ENCODE results near the gene DKK1.
A peak's percentile ranks its signal among the peaks of the same experiment; 100 is the strongest.

The DKK1 gene

GRCh38 chr10:52280051-52280450 lies 34.0 kb upstream of the DKK1 start:
- no peaks in the 10 kb centered on the region for H3K9me3 ChIP-seq (ENCODE audit: low read depth, low read length)
- H3K4me3 ChIP-seq, result peak overlapping the region; percentile 28; the same call in 1 of the 2 replicates
- H3K36me3 ChIP-seq (ENCODE audit: insufficient read depth, low read length), result no peaks in the 10 kb centered on the region
- DNase-seq (ENCODE audit: low read depth, low spot score), result no peak
- peak overlapping the region; percentile 67 for H3K27ac ChIP-seq
- H3K9ac ChIP-seq (ENCODE audit: insufficient read length), result no peak overlapping the region
- TF ChIP-seq EZH2 (IDR thresholded peaks at IDR 0.05) (no peak), FOXP2 (optimal IDR thresholded peaks at IDR 0.05; ENCODE audit: control extremely low read depth, extremely low read length, insufficient read depth) (no peak), POLR2AphosphoS5 (IDR thresholded peaks at IDR 0.05; ENCODE audit: borderline replicate concordance, low read depth, low read length) (no peak)

DNA sequence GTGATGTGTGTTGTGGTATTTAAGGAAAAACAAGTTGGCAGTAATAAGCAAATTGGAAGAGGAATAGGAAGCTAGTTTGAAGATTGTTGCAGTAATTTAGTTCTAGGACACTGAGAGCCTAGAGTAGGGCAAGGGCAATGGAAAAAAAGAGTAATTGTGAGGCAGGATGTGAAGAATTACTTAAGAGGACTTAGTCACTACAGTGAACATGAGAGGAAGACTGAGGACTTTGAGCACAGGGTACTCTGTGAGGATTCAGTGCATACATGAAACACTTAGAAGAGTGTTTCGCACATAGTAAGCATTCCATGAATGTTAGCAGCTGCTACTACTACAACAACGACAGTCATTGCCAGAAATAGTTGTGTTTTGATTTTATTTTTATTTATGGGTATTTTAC lies 30.9 kb upstream of the DKK1 start:
- H3K27ac ChIP-seq, result no peak overlapping the region
- no peaks in the 10 kb centered on the region for H3K9me3 ChIP-seq (ENCODE audit: low read depth, low read length)
- no peak for TF ChIP-seq POLR2AphosphoS5 (IDR thresholded peaks at IDR 0.05; ENCODE audit: borderline replicate concordance, low read depth, low read length)
- no peak for TF ChIP-seq EZH2 (IDR thresholded peaks at IDR 0.05)
- TF ChIP-seq FOXP2 (optimal IDR thresholded peaks at IDR 0.05; ENCODE audit: control extremely low read depth, extremely low read length, insufficient read depth), result no peak
- no peak overlapping the region for H3K9ac ChIP-seq (ENCODE audit: insufficient read length)
- DNase-seq (ENCODE audit: low read depth, low spot score), result no peak
- no peaks in the 10 kb centered on the region for H3K36me3 ChIP-seq (ENCODE audit: insufficient read depth, low read length)
- no peak overlapping the region for H3K4me3 ChIP-seq

GRCh38 chr10:52284416-52285013 lies 29.6 kb upstream of the DKK1 start:
- no peak overlapping the region for H3K9ac ChIP-seq (ENCODE audit: insufficient read length)
- H3K27ac ChIP-seq, result no peak overlapping the region
- DNase-seq (ENCODE audit: low read depth, low spot score), result no peak
- no peaks in the 10 kb centered on the region for H3K9me3 ChIP-seq (ENCODE audit: low read depth, low read length)
- H3K36me3 ChIP-seq (ENCODE audit: insufficient read depth, low read length), result no peaks in the 10 kb centered on the region
- TF ChIP-seq FOXP2 (optimal IDR thresholded peaks at IDR 0.05; ENCODE audit: control extremely low read depth, extremely low read length, insufficient read depth) (no peak), EZH2 (IDR thresholded peaks at IDR 0.05) (no peak)
- H3K4me3 ChIP-seq, result no peak overlapping the region

DNA sequence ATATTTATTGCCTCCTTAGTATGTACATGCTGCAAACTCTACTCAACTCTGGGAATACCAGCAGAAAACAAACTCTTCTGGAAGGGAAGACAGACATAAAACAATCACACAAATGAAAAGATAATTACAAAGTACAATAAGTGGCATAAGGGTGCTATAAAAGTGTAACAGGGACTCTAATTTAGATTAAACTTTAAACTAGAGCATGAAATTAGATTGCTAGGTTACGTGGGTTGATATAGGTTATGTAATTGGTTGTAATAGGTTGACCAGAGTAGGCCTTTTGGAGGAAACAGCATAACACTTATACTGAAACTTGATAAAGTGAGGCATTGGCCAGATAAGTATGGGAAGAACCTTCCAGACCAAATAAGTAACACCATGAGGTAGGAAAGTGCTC lies 26.2 kb upstream of the DKK1 start:
- Histone ChIP-seq H3K9ac (ENCODE audit: insufficient read length) (no peak overlapping the region), H3K4me3 (no peak overlapping the region), H3K27ac (no peak overlapping the region), H3K36me3 (ENCODE audit: insufficient read depth, low read length) (no peaks in the 10 kb centered on the region), H3K9me3 (ENCODE audit: low read depth, low read length) (no peaks in the 10 kb centered on the region)
- no peak for TF ChIP-seq POLR2AphosphoS5 (IDR thresholded peaks at IDR 0.05; ENCODE audit: borderline replicate concordance, low read depth, low read length)
- no peak for DNase-seq (ENCODE audit: low read depth, low spot score)

- H3K9ac ChIP-seq (ENCODE audit: insufficient read length), result no peak overlapping the region
- no peaks in the 10 kb centered on the region for H3K36me3 ChIP-seq (ENCODE audit: insufficient read depth, low read length)
- no peak overlapping the region for H3K4me3 ChIP-seq
- DNase-seq (ENCODE audit: low read depth, low spot score), result no peak
- TF ChIP-seq FOXP2 (optimal IDR thresholded peaks at IDR 0.05; ENCODE audit: control extremely low read depth, extremely low read length, insufficient read depth) (no peak), POLR2AphosphoS5 (IDR thresholded peaks at IDR 0.05; ENCODE audit: borderline replicate concordance, low read depth, low read length) (no peak), EZH2 (IDR thresholded peaks at IDR 0.05) (no peak)
- H3K9me3 ChIP-seq (ENCODE audit: low read depth, low read length), result no peaks in the 10 kb centered on the region
- H3K27ac ChIP-seq, result no peak overlapping the region
Measured at GRCh38 chr10:52297747-52298146, 16.3 kb upstream of the DKK1 start.

DNA sequence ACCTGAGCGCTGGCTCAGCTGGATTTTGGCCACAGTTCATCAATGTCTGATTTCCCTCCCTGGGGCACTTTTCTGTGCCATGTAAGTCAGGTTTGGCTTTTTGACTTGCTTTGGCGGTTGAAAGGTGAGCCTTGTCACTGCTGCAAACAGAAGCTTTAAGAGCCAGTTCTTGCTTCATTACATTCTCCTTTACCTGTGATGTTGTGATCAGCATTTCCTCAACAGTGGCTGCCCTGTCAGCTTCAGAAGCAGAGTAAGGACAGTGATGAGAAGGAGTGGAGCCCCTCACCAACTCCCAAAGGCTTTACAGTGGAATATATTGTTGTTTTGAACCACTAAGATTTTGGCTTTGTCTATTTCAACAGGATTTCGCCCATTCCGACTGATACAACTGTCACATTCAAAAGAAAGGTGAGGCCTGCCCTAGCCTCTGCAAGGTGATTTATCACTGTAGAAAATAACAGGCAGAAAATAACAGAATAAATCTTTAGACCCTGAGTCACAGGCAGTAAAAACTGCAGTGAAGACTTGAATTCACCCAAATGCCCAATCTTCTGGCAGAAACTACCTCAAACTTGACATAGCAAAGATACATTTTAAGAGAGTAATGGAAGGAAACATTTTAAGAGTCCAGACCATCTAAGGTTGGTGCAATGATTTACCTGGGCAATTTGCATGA lies 13.3 kb upstream of the DKK1 start:
- no peak overlapping the region for H3K4me3 ChIP-seq
- H3K36me3 ChIP-seq (ENCODE audit: insufficient read depth, low read length), result no peaks in the 10 kb centered on the region
- no peaks in the 10 kb centered on the region for H3K9me3 ChIP-seq (ENCODE audit: low read depth, low read length)
- H3K9ac ChIP-seq (ENCODE audit: insufficient read length), result no peak overlapping the region
- DNase-seq (ENCODE audit: low read depth, low spot score), result no peak
- H3K27ac ChIP-seq, result no peak overlapping the region
- TF ChIP-seq EZH2 (IDR thresholded peaks at IDR 0.05), result no peak
- TF ChIP-seq FOXP2 (optimal IDR thresholded peaks at IDR 0.05; ENCODE audit: control extremely low read depth, extremely low read length, insufficient read depth), result no peak
- no peak for TF ChIP-seq POLR2AphosphoS5 (IDR thresholded peaks at IDR 0.05; ENCODE audit: borderline replicate concordance, low read depth, low read length)

DNA sequence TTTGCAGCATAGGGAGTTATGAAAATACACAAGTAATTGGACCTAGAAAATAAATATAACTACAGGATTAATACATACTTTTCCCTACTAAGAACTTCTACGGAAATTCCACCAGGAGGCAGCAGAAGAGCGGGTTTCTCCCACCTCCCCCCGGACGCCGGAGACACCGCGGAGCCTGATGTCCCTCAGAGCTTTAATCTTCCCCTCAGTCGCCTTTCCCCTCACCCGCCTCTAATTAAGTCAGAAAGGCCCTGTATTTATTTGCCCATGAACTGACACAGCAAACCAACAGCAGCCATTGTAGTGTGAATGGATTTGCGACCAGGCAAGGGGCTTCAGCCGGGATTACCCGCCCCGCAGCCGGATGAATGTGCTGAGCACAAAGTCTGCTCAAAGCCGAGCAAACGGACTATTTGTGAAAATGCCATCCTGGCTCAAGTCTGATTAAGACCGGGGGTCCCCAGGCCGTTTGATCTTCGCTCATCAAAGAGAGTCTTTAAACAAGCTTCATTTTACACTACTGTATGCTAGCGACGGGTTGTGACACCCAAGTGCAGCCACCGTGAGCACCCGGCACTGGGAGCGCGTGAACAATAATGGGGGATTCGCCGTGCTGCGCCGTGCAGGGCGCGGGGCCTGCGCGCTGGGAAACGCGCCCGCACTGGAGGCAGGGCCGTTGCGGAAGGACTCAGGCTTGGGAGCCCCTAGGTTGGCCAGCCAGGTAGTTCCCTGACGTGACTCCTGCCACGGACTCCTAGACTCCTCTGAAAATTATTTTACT lies 5.6 kb upstream of the DKK1 start:
- Histone ChIP-seq H3K36me3 (ENCODE audit: insufficient read depth, low read length) (no peaks in the 10 kb centered on the region), H3K27ac (no peak overlapping the region), H3K4me3 (peak overlapping the region; percentile 75), H3K9me3 (ENCODE audit: low read depth, low read length) (no peaks in the 10 kb centered on the region), H3K9ac (ENCODE audit: insufficient read length) (no peak overlapping the region)
- peak; percentile 1 for DNase-seq (ENCODE audit: low read depth, low spot score)
- no peak for TF ChIP-seq EZH2 (IDR thresholded peaks at IDR 0.05)
- TF ChIP-seq FOXP2 (optimal IDR thresholded peaks at IDR 0.05; ENCODE audit: control extremely low read depth, extremely low read length, insufficient read depth), result no peak
- no peak for TF ChIP-seq POLR2AphosphoS5 (IDR thresholded peaks at IDR 0.05; ENCODE audit: borderline replicate concordance, low read depth, low read length)

DNA sequence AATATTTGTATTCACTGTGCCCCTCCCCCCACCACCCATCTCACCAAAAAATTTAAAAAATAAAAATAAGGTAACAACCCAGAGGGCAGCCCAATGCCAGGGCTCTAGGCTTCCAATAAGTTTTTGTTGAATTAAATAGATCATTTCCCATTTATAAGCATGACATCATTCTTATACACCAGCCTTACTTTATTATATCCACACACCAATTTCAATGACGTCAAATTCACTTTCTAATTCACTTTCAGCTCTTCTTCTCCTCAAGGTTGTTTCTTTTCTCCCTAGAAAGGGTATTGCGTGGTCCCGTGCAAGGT lies 1.2 kb upstream of the DKK1 start:
- DNase-seq (ENCODE audit: low read depth, low spot score), result no peak
- no peak for TF ChIP-seq FOXP2 (optimal IDR thresholded peaks at IDR 0.05; ENCODE audit: control extremely low read depth, extremely low read length, insufficient read depth)
- no peak for TF ChIP-seq POLR2AphosphoS5 (IDR thresholded peaks at IDR 0.05; ENCODE audit: borderline replicate concordance, low read depth, low read length)
- TF ChIP-seq EZH2 (IDR thresholded peaks at IDR 0.05), result no peak
- no peak overlapping the region for H3K9ac ChIP-seq (ENCODE audit: insufficient read length)
- H3K27ac ChIP-seq, result no peak overlapping the region
- H3K4me3 ChIP-seq, result peak overlapping the region; percentile 72; the same call in 1 of the 2 replicates
- no peaks in the 10 kb centered on the region for H3K36me3 ChIP-seq (ENCODE audit: insufficient read depth, low read length)
- no peaks in the 10 kb centered on the region for H3K9me3 ChIP-seq (ENCODE audit: low read depth, low read length)

Measured in SK-N-MC (cell line).